K562 (cell line): ENCODE data around the gene NCAM2. TPM values are rescaled to one million over a fixed set of nuclear protein-coding genes. Genes with fewer than 3 reads are reported as not detected.

Experiments
- ATAC-seq: fragments of 200-7000 bp; cut with Tn5 transposase; 3 replicates; pipeline ENCODE4 v1.9.1; 2020; ENCODE audit warnings: moderate library complexity
- BruUV-seq: library from RNA; stranded (reverse); fragments of 400-500 nt; replicated peaks from 2 replicates; lab custom pipeline; 2021; lab: Mats Ljungman, UMichigan
- CTCF ChIA-PET: fragments of 300-600 bp; formaldehyde crosslinking; extraction: SDS; loops from one replicate; lab custom pipeline; 2021; ENCODE audit warnings: low intra/inter-chr PET ratio; lab: Yijun Ruan, JAX
- POLR2A ChIA-PET: fragments of 300-600, 350-650 bp; sonication (Branson Sonifier 250); formaldehyde crosslinking; extraction: SDS; loops from one replicate; lab custom pipeline; 2021; ENCODE audit warnings: antibody characterized with exemption, inconsistent platforms; lab: Yijun Ruan, JAX
- DNase-seq, 4 experiments: peaks; one replicate each; pipeline versions ENCODE4 v3.0.0 to v3.0.0-alpha.2; 2011 to 2018; ENCODE audit warnings: low spot score in 3 of 4, mixed read lengths in 3 of 4; ENCODE audit errors: extremely low read depth in 1 of 4
- FAIRE-seq: peaks from 2 replicates; lab custom pipeline; 2011; peaks lifted over from hg19 to GRCh38; lab: Jason Lieb, UNC
- H2AFZ ChIP-seq: 2 replicates; pipeline ENCODE4 v1.6.0; 2011; ENCODE audit warnings: low read depth, low read length, control low read depth, inconsistent platforms
- H3K27ac ChIP-seq: fragments of 200-600 bp; 3 replicates; pipeline ENCODE4 v1.8.0; 2011; ENCODE audit warnings: low read depth, mild to moderate bottlenecking, control low read depth, inconsistent platforms, low read length, moderate library complexity, mixed read lengths; ENCODE audit errors: extremely low read depth
- H3K27me3 ChIP-seq, 2 experiments: fragments of 300-600 bp in 1 of 2; 2 replicates in 1 of 2; 3 replicates in 1 of 2; pipeline versions ENCODE4 v1.6.0 to v1.8.0; 2011; ENCODE audit warnings: inconsistent platforms in 2 of 2, low read length in 2 of 2, mild to moderate bottlenecking in 1 of 2, mixed read lengths in 1 of 2, moderate library complexity in 1 of 2; ENCODE audit not compliant: control insufficient read depth in 2 of 2, insufficient read depth in 2 of 2
- H3K36me3 ChIP-seq: fragments of 300-600 bp; 3 replicates; pipeline ENCODE4 v1.8.0; 2011; ENCODE audit warnings: mild to moderate bottlenecking, low read length, inconsistent platforms; ENCODE audit not compliant: control insufficient read depth, insufficient read depth
- H3K4me1 ChIP-seq, 2 experiments: fragments of 200-600 bp in 1 of 2; replicated peaks in 1 of 2; 2 replicates in 1 of 2; 3 replicates in 1 of 2; pipeline versions ENCODE4 v1.5.1 to v1.8.0; 2011; ENCODE audit warnings: inconsistent platforms in 2 of 2, low read length in 2 of 2, mild to moderate bottlenecking in 1 of 2, mixed read lengths in 1 of 2, moderate library complexity in 1 of 2; ENCODE audit not compliant: control insufficient read depth in 2 of 2, insufficient read depth in 2 of 2
- H3K4me2 ChIP-seq: 2 replicates; pipeline ENCODE4 v1.6.1; 2011; ENCODE audit warnings: low read length, control low read depth, inconsistent platforms, mixed read lengths; ENCODE audit not compliant: insufficient read depth
- H3K4me3 ChIP-seq: fragments of 200-600 bp; sonication (generic), shearing (Covaris generic); 2 replicates; pipeline ENCODE4 v1.5.1; 2016; ENCODE audit warnings: control low read depth, inconsistent platforms
- H3K79me2 ChIP-seq: fragments of 200-600 bp; 3 replicates; pipeline ENCODE4 v1.8.0; 2011; ENCODE audit warnings: low read length, inconsistent platforms; ENCODE audit not compliant: control insufficient read depth, insufficient read depth
- H3K9ac ChIP-seq, 2 experiments: 2 replicates each; pipeline versions ENCODE4 v1.6.0 to v1.6.1; 2011; ENCODE audit warnings: low read depth in 2 of 2, low read length in 2 of 2, control low read depth in 1 of 2, inconsistent platforms in 1 of 2, mild to moderate bottlenecking in 1 of 2, mixed read lengths in 1 of 2; ENCODE audit not compliant: insufficient read depth in 1 of 2
- H3K9me1 ChIP-seq: one replicate; pipeline ENCODE4 v1.6.0; 2011; ENCODE audit warnings: inconsistent platforms, mild to moderate bottlenecking, low read length, moderate library complexity; ENCODE audit not compliant: control insufficient read depth, insufficient read depth
- H3K9me3 ChIP-seq: replicated peaks from 2 replicates; pipeline ENCODE4 v1.5.1; 2011; ENCODE audit warnings: low read depth, low read length, inconsistent platforms; ENCODE audit not compliant: control insufficient read depth, insufficient read depth
- H4K20me1 ChIP-seq: replicated peaks from 2 replicates; pipeline ENCODE4 v1.6.1; 2011; ENCODE audit warnings: low read length, inconsistent platforms, mixed read lengths; ENCODE audit not compliant: control insufficient read depth, insufficient read depth
- ATF7 ChIP-seq: fragments of 450-650 bp; IDR thresholded peaks from 2 replicates; pipeline ENCODE4 v1.7.1; 2014; ENCODE audit warnings: mild to moderate bottlenecking, moderate library complexity
- CREM ChIP-seq: IDR thresholded peaks from 2 replicates; pipeline ENCODE4 v1.6.1; 2014; ENCODE audit warnings: antibody characterized with exemption, low read depth
- FOXK2 ChIP-seq, 2 experiments: fragments of 450-650 bp; IDR thresholded peaks in 1 of 2; conservative IDR thresholded peaks in 1 of 2; 2 replicates each; pipeline ENCODE4 v1.6.1; 2016; ENCODE audit warnings: low read depth in 2 of 2, mild to moderate bottlenecking in 1 of 2
- FOXP4 ChIP-seq: sonication (generic); formaldehyde crosslinking; IDR thresholded peaks from 2 replicates; pipeline ENCODE4 v1.8.0; 2022; ENCODE audit warnings: mild to moderate bottlenecking, missing genetic modification reagents, borderline replicate concordance
- HDAC6 ChIP-seq: IDR thresholded peaks from 2 replicates; pipeline ENCODE4 v1.6.1; 2012; ENCODE audit warnings: low read depth, mild to moderate bottlenecking, control low read depth, inconsistent platforms, low read length, moderate library complexity
- MECOM ChIP-seq: fragments of 250-450 bp; sonication (Bioruptor Pico); IDR thresholded peaks from 2 replicates; pipeline ENCODE4 v1.8.0; 2022; ENCODE audit warnings: inconsistent platforms
- PRDM10 ChIP-seq: fragments of 450-650 bp; IDR thresholded peaks from 2 replicates; pipeline ENCODE4 v1.6.1; 2018; ENCODE audit not compliant: partially characterized antibody
- WGBS: fragments of 100-300 bp; shearing (Covaris generic); methylation state at CpG from one replicate; pipeline ENCODE4 v1.1.6; 2016; ENCODE audit warnings: low coverage, mixed read lengths; ENCODE audit not compliant: insufficient coverage; ENCODE audit errors: missing lambda C conversion rate; 5-methylcytosine and 5-hydroxymethylcytosine counted together
- in situ Hi-C: fragments of 300-500 bp; cut with MboI; formaldehyde crosslinking; loops from 4 replicates; pipeline ENCODE4 v1.15.0; 2018; ENCODE audit warnings: inconsistent platforms, mixed read lengths
- intact Hi-C: fragments of 100-400 bp; cut with micrococcal nuclease; formaldehyde crosslinking; loops from 2 replicates; pipeline ENCODE4 v1.14.2; 2022
- polyA plus RNA-seq, 8 experiments: library from polyadenylated mRNA; depleted of rRNA in 4 of 8; stranded (reverse) in 5 of 8; unstranded in 3 of 8; fragments of >200 nt; fragmentation: Nextera tagmentation in 2 of 8; fragmentation: Illumina TruSeq in 1 of 8; extraction: Ambion mirVana in 2 of 8; extraction: Trizol in 1 of 8; gene quantifications; 2 replicates each; pipeline versions ENCODE4 v1.2.1 to v1.2.3, GENCODE V29; 2011 to 2014; ENCODE audit warnings: inconsistent platforms in 1 of 8, missing spikeins in 1 of 8
- total RNA-seq, 7 experiments: library from RNA; depleted of rRNA in 6 of 7; stranded (reverse); fragments of >200 nt in 6 of 7; fragmentation: Illumina TruSeq in 2 of 7; extraction: Trizol in 2 of 7; gene quantifications; 2 replicates each; pipeline versions ENCODE4 v1.2.1 to v1.2.3, GENCODE V29; 2011 to 2021; ENCODE audit warnings: low replicate concordance in 1 of 7

The NCAM2 gene
- total and polyA plus RNA-seq, 9 of the 15 experiments (the other 6 are each of a cell fraction or from before 2014, with no cell fraction given), result 14.0 to 58.2 (median 27.8) TPM

GRCh38 chr21:21109736-21110135 is 111.5 kb downstream of the NCAM2 start (continued):
- no peak for TF ChIP-seq FOXP4 (CRISPR knock-in tag)
- no peak for TF ChIP-seq MECOM (CRISPR knock-in tag)

- H4K20me1 ChIP-seq, result no peaks in the 10 kb centered on the region
- DNase-seq (no peak), FAIRE-seq (peak; percentile 40), ATAC-seq (peak; percentile 49; the same call in 1 of the 3 replicates)
- no peaks in the 10 kb centered on the region for H3K27me3 ChIP-seq
- no peaks in the 10 kb centered on the region for H3K9me3 ChIP-seq
- H3K27ac ChIP-seq, result no peak overlapping the region
- H3K4me3 ChIP-seq, result no peak overlapping the region
- H2AFZ ChIP-seq, result no peak overlapping the region
- no peak overlapping the region for H3K9ac ChIP-seq
- POLR2A ChIA-PET, result no interaction called here
- in situ Hi-C loops (no loop called here), intact Hi-C loops (no loop called here)
- no peak for TF ChIP-seq HDAC6
- TF ChIP-seq ATF7, result 0 out of 2 replicates have a peak, but pooled peaks have one; percentile 35
- TF ChIP-seq PRDM10, result peak; percentile 97
- TF ChIP-seq CREM, result no peak
- TF ChIP-seq FOXK2 (conservative IDR thresholded peaks at IDR 0.05 in 1 of 2, IDR thresholded peaks at IDR 0.05 in 1 of 2; ENCODE audit: low read depth in 2 of 2), result peak in 1 of 2 experiments; percentile 56; a peak in 2 of 4 replicates
- no peak overlapping the region for H3K4me2 ChIP-seq
- H3K4me1 ChIP-seq, result no peaks in the 10 kb centered on the region
- no peaks in the 10 kb centered on the region for H3K9me1 ChIP-seq
- H3K79me2 ChIP-seq, result no peaks in the 10 kb centered on the region
- 16% methylated on average over 7 of the region's 8 CpGs for whole genome bisulfite sequencing
- no TSS peak for BruUV-seq
- CTCF ChIA-PET, result no interaction called here
- H3K36me3 ChIP-seq, result no peaks in the 10 kb centered on the region
Observed at GRCh38 chr21:21111309-21111920, 113.2 kb downstream of the NCAM2 start.
